ENCODE data around the gene MYH10.

GRCh38 chr17:8534498-8535188 lies 95.9 kb downstream of the MYH10 start:
- no peak for TF ChIP-seq CTCF (IDR thresholded peaks at IDR 0.05; ENCODE audit: insufficient read depth, low read length, poor library complexity, severe bottlenecking)
- TF ChIP-seq EZH2phosphoT487 (conservative IDR thresholded peaks at IDR 0.05; ENCODE audit: low read length) = no peak
